ENCODE data around the gene PPM1A. TPM values are rescaled to one million over a fixed set of nuclear protein-coding genes. Genes with fewer than 3 reads are reported as not detected.

PPM1A gene
- polyA plus RNA-seq, 2 of the 4 experiments (the other 2 are of a cell fraction) = 37.1 to 76.6 TPM

DNA sequence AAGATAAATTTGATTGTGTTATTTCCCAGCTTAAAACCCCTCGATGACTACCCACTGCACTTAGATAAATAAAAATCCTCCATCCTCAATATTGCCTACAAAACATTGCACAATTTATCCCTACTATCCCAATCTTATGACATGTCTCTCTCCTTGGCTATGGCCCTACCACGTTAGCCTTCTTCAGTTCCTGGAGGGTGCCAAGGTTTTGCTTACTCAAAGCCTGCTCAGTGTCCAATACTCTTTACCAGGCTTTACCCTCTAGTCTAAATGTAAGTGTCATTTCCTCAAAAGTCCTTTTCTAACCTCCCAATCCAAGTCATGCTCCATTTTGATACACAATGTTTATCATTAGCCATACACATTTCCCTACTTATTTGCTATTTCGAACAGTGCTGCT is 35.0 kb upstream of the PPM1A start (continued):
- TF ChIP-seq, protein P1, sequence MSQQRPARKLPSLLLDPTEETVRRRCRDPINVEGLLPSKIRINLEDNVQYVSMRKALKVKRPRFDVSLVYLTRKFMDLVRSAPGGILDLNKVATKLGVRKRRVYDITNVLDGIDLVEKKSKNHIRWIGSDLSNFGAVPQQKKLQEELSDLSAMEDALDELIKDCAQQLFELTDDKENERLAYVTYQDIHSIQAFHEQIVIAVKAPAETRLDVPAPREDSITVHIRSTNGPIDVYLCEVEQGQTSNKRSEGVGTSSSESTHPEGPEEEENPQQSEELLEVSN (IDR thresholded peaks at IDR 0.05; ENCODE audit: borderline replicate concordance, low read depth) = no peak
- TF ChIP-seq POLR2A (IDR thresholded peaks at IDR 0.05; ENCODE audit: low read length) = no peak
- TF ChIP-seq HOXB5 (CRISPR knock-in tag; IDR thresholded peaks at IDR 0.05) = no peak
- TF ChIP-seq FOSL2 (IDR thresholded peaks at IDR 0.05) = no peak
- TF ChIP-seq FOSL2 (CRISPR knock-in tag; IDR thresholded peaks at IDR 0.05) = no peak

DNA sequence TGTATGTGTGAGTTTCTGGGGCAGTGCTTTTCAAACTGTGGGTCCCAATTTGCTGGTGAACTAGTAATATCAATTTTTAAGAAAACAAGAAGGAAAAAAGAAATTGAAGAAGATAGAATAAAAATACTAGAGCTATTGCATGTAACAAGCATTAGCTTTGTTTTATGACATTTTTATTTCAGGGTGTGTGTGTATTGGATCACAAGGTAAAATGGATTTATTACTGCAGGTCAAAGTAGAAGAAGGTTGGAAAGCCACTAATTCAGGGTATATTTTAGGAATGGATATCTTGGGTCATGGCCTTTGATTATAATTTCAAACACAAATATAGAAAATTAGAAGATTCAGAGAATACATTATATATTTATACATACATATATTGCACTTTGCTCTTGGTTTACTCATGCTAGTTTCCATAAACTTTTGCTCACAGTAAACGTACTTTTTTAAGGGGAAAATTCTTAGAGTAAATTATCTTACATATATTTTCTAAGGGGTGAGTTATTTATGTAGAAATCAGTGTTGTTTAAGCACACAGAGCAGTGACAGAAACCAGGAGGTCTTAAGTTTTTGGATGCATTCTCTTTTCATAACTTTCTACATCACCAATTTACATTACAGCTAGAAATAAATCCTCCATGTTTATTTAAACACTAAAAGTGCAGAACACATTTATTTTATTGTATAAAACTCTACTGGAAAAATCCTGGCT is 34.5 kb upstream of the PPM1A start:
- DNase-seq (ENCODE audit: low read depth in 1 of 2, low spot score in 1 of 2) = no peak
- H3K9me3 ChIP-seq = no peaks in the 10 kb centered on the region
- no peak overlapping the region for H3K27ac ChIP-seq
- H3K4me2 ChIP-seq = no peak overlapping the region
- H3K4me1 ChIP-seq = no peaks in the 10 kb centered on the region
- CTCF ChIA-PET = interaction anchor here (0.9 kb wide), 1 partner anchor 117 kb away, joined by 3 read pairs; no protein-coding TSS in a partner anchor
- no peak overlapping the region for H3K4me3 ChIP-seq
- FAIRE-seq = no peak
- no peak for ATAC-seq
- TF ChIP-seq RFX5 (IDR thresholded peaks at IDR 0.05) (no peak), POLR2A (IDR thresholded peaks at IDR 0.05; ENCODE audit: low read length) (no peak), NFE2L2 (conservative IDR thresholded peaks at IDR 0.05; ENCODE audit: low read length) (no peak), CEBPB (IDR thresholded peaks at IDR 0.05) (no peak), EP300 (IDR thresholded peaks at IDR 0.05) (no peak), FOXS1 (CRISPR knock-in tag; IDR thresholded peaks at IDR 0.05) (no peak), BHLHE40 (IDR thresholded peaks at IDR 0.05; ENCODE audit: low read depth, low read length) (no peak), RAD21 (conservative IDR thresholded peaks at IDR 0.05 in 1 of 2, IDR thresholded peaks at IDR 0.05 in 1 of 2) (no peak)
- TF ChIP-seq, protein P2, sequence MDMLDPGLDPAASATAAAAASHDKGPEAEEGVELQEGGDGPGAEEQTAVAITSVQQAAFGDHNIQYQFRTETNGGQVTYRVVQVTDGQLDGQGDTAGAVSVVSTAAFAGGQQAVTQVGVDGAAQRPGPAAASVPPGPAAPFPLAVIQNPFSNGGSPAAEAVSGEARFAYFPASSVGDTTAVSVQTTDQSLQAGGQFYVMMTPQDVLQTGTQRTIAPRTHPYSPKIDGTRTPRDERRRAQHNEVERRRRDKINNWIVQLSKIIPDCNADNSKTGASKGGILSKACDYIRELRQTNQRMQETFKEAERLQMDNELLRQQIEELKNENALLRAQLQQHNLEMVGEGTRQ (IDR thresholded peaks at IDR 0.05) = no peak
- TF ChIP-seq, protein P3, sequence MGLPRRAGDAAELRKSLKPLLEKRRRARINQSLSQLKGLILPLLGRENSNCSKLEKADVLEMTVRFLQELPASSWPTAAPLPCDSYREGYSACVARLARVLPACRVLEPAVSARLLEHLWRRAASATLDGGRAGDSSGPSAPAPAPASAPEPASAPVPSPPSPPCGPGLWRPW (IDR thresholded peaks at IDR 0.05) = no peak
- 0% methylated on average over 1 of the region's 1 CpG for WGBS (ENCODE audit: missing lambda C conversion rate)
- POLR2A ChIA-PET = no interaction called here

DNA sequence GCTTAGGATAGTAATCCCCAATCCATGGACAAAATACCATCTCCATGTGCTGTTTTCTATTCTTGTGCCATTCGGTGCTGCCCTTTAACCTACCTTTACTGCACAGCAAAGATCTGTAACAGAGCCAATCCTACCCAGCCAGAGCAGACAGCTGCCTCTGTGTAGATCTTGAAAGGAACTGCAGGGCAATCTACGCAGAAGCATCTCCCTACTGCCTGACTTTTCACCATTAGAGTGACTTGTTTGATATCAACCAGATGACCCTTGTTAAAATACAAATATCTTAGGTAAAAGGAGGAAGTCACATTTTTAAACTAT is 33.9 kb upstream of the PPM1A start:
- POLR2A ChIA-PET = no interaction called here
- 49% methylated on average over 2 of the region's 2 CpGs for WGBS (ENCODE audit: missing lambda C conversion rate)
- TF ChIP-seq, protein P3 (IDR thresholded peaks at IDR 0.05) = no peak
- TF ChIP-seq KDM1A (IDR thresholded peaks at IDR 0.05; ENCODE audit: low read depth) (no peak), RFX5 (IDR thresholded peaks at IDR 0.05) (no peak), BHLHE40 (IDR thresholded peaks at IDR 0.05; ENCODE audit: low read depth, low read length) (no peak), FOXS1 (CRISPR knock-in tag; IDR thresholded peaks at IDR 0.05) (no peak), ZC3H11A (IDR thresholded peaks at IDR 0.05) (no peak), TFCP2L1 (CRISPR knock-in tag; IDR thresholded peaks at IDR 0.05) (no peak), EHF (CRISPR knock-in tag; IDR thresholded peaks at IDR 0.05) (no peak), CBX2 (IDR thresholded peaks at IDR 0.05; ENCODE audit: borderline replicate concordance, low read depth) (no peak), HOXB5 (CRISPR knock-in tag; IDR thresholded peaks at IDR 0.05) (no peak), JUNB (IDR thresholded peaks at IDR 0.05) (no peak), KDM5A (IDR thresholded peaks at IDR 0.05) (no peak), POLR2A (IDR thresholded peaks at IDR 0.05; ENCODE audit: low read length) (no peak), FOSL2 (IDR thresholded peaks at IDR 0.05) (no peak), FOSL2 (CRISPR knock-in tag; IDR thresholded peaks at IDR 0.05) (no peak), MYC (IDR thresholded peaks at IDR 0.05; ENCODE audit: borderline replicate concordance, low read length) (no peak)
- TF ChIP-seq, protein P2 (IDR thresholded peaks at IDR 0.05) = no peak
- TF ChIP-seq, protein P4, sequence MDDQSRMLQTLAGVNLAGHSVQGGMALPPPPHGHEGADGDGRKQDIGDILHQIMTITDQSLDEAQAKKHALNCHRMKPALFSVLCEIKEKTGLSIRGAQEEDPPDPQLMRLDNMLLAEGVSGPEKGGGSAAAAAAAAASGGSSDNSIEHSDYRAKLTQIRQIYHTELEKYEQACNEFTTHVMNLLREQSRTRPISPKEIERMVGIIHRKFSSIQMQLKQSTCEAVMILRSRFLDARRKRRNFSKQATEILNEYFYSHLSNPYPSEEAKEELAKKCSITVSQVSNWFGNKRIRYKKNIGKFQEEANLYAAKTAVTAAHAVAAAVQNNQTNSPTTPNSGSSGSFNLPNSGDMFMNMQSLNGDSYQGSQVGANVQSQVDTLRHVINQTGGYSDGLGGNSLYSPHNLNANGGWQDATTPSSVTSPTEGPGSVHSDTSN (IDR thresholded peaks at IDR 0.05) = no peak
- TF ChIP-seq, protein P5, sequence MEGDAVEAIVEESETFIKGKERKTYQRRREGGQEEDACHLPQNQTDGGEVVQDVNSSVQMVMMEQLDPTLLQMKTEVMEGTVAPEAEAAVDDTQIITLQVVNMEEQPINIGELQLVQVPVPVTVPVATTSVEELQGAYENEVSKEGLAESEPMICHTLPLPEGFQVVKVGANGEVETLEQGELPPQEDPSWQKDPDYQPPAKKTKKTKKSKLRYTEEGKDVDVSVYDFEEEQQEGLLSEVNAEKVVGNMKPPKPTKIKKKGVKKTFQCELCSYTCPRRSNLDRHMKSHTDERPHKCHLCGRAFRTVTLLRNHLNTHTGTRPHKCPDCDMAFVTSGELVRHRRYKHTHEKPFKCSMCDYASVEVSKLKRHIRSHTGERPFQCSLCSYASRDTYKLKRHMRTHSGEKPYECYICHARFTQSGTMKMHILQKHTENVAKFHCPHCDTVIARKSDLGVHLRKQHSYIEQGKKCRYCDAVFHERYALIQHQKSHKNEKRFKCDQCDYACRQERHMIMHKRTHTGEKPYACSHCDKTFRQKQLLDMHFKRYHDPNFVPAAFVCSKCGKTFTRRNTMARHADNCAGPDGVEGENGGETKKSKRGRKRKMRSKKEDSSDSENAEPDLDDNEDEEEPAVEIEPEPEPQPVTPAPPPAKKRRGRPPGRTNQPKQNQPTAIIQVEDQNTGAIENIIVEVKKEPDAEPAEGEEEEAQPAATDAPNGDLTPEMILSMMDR (IDR thresholded peaks at IDR 0.05) = no peak
- no peak overlapping the region for H3K4me2 ChIP-seq
- H3K4me1 ChIP-seq = no peaks in the 10 kb centered on the region
- ATAC-seq = no peak
- H3K9me3 ChIP-seq = no peaks in the 10 kb centered on the region
- no peak overlapping the region for H3K27ac ChIP-seq
- CTCF ChIA-PET = interaction anchor here (0.9 to 1.6 kb wide), 2 partner anchors 117 to 250 kb away, joined by 3 read pairs; no protein-coding TSS in a partner anchor
- H3K4me3 ChIP-seq = no peak overlapping the region
- no peak for FAIRE-seq
- no peak for DNase-seq (ENCODE audit: low read depth in 1 of 2, low spot score in 1 of 2)

All from A549 (cell line).